Esophagus muscularis mucosa (tissue), 4 donors: ENCODE data around the gene HS6ST1. TPM values are rescaled to one million over a fixed set of nuclear protein-coding genes. Genes with fewer than 3 reads are reported as not detected.

Experiments
- DNase-seq: peaks from one replicate; pipeline ENCODE4 v3.0.0-alpha.2; 2017; ENCODE audit errors: extremely low spot score
- H3K27ac ChIP-seq, 4 donors: fragments of 200-600 bp; sonication (generic); replicated peaks in 1 of 4; 1 replicate in 3 of 4; 2 replicates in 1 of 4; pipeline ENCODE4 v1.5.1; 2016 to 2019; ENCODE audit warnings: mild to moderate bottlenecking in 1 of 4
- H3K27me3 ChIP-seq, 4 donors: fragments of 200-600 bp; sonication (generic); one replicate each; pipeline versions ENCODE4 v1.5.1 to v1.6.0; 2016 to 2019
- H3K36me3 ChIP-seq, 4 donors: fragments of 200-600 bp; sonication (generic); one replicate each; pipeline ENCODE4 v1.5.1; 2016 to 2019
- H3K4me1 ChIP-seq, 4 donors: fragments of 200-600 bp; sonication (generic); one replicate each; pipeline ENCODE4 v1.5.1; 2016 to 2019
- H3K4me3 ChIP-seq, 4 donors: fragments of 200-600 bp; sonication (generic); 1 replicate in 2 of 4; 2 replicates in 2 of 4; pipeline ENCODE4 v1.5.1; 2016 to 2019; ENCODE audit warnings: mild to moderate bottlenecking in 4 of 4, moderate library complexity in 1 of 4
- H3K9me3 ChIP-seq, 4 donors: fragments of 200-600 bp; sonication (generic); 1 replicate in 3 of 4; 2 replicates in 1 of 4; pipeline ENCODE4 v1.5.1; 2016 to 2019
- EP300 ChIP-seq: sonication (generic); formaldehyde crosslinking; IDR thresholded peaks from one replicate; pipeline ENCODE4 v1.6.1; 2017; ENCODE audit warnings: antibody characterized with exemption
- POLR2A ChIP-seq: fragments of 450-650 bp; IDR thresholded peaks from one replicate; pipeline ENCODE4 v1.6.1; 2017; ENCODE audit warnings: antibody characterized with exemption, moderate library complexity, mild to moderate bottlenecking, low read depth
- POLR2AphosphoS5 ChIP-seq, 2 donors: sonication (generic); formaldehyde crosslinking; IDR thresholded peaks; one replicate each; pipeline ENCODE4 v1.6.1; 2017; ENCODE audit warnings: antibody characterized with exemption in 2 of 2
- WGBS: methylation state at CpG from one replicate; pipeline ENCODE4 v1.1.5; 2018; 5-methylcytosine and 5-hydroxymethylcytosine counted together
- intact Hi-C: fragments of 100-400 bp; cut with DNase I; formaldehyde crosslinking; loops from one replicate; pipeline ENCODE4 v1.15.1; 2023
- total RNA-seq, 4 donors: library from RNA; depleted of rRNA; stranded (reverse); fragments of >200 nt; gene quantifications; one replicate each; pipeline versions ENCODE4 v1.1.0 to v1.2.1, GENCODE V29; 2016
- TF ChIP-seq, protein P1 (sequence below), 3 experiments: fragments of 200-600 bp in 2 of 3; fragments of 450-650 bp in 1 of 3; sonication (generic) in 2 of 3; IDR thresholded peaks; one replicate each; pipeline ENCODE4 v1.5.1; 2017 to 2019; ENCODE audit warnings: antibody characterized with exemption in 3 of 3, mild to moderate bottlenecking in 2 of 3, moderate library complexity in 1 of 3

Gene HS6ST1
- total RNA-seq, 4 donors from 2014 or later: 17.4 to 62.2 (median 38.5) TPM

DNA sequence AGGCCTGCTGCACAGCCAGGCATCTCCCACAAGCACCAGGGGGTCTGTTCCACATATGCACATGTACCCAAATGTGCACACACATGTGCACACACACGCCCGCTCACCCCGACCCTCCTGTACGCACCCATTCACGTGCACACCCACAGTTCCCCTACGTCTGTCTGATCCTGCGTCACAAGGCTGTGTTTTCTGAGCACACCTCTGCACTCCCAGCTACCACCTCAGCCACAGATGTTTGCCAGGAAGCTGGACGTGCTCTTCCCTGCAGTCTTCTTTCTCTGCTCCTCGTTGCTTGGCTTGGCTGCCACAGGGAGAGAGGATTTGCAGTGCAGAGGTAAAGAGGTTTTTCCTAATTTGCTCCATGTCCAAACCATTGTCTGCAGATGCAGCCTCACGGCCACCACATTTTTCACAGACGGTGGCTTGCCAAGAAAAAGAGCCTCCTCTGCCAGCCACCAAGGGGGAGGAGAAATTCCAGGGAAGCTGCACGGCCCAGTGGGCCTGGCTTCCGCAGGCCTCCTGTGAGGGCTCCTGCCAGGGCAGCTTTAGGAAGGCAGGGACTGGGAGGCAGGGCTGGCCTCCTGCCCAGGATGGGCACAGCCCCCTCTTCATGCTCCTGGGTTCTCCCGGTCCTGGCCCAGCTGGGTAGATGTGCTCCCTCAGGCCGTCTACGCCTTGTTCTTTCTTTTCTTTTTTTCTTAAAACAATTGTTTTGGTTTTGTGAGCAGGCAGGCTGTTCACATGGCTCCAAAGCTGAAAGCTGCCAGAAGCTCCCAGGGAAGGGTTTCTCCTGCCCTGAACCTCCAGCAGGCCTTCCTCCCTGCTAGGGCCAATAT is 29.3 kb upstream of the HS6ST1 start:
- DNase-seq: peak; percentile 92
- intact Hi-C loops: no loop called here
- Histone ChIP-seq H3K27ac (peak overlapping the region; percentile 68 to 82 (median 76)), H3K4me3 (no peak overlapping the region), H3K4me1 (peaks cover 21 to 38% (median 37%) of the 10 kb centered on the region in 4 donors), H3K9me3 (peaks cover 0 to 8% (median 5%) of the 10 kb centered on the region in 4 donors), H3K27me3 (no peaks in the 10 kb centered on the region), H3K36me3 (no peaks in the 10 kb centered on the region)
- peak; percentile 60 to 70 for TF ChIP-seq POLR2AphosphoS5 (IDR thresholded peaks at IDR 0.05)
- no peak for TF ChIP-seq POLR2A
- TF ChIP-seq EP300: peak; percentile 57
- TF ChIP-seq, protein P1, sequence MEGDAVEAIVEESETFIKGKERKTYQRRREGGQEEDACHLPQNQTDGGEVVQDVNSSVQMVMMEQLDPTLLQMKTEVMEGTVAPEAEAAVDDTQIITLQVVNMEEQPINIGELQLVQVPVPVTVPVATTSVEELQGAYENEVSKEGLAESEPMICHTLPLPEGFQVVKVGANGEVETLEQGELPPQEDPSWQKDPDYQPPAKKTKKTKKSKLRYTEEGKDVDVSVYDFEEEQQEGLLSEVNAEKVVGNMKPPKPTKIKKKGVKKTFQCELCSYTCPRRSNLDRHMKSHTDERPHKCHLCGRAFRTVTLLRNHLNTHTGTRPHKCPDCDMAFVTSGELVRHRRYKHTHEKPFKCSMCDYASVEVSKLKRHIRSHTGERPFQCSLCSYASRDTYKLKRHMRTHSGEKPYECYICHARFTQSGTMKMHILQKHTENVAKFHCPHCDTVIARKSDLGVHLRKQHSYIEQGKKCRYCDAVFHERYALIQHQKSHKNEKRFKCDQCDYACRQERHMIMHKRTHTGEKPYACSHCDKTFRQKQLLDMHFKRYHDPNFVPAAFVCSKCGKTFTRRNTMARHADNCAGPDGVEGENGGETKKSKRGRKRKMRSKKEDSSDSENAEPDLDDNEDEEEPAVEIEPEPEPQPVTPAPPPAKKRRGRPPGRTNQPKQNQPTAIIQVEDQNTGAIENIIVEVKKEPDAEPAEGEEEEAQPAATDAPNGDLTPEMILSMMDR (IDR thresholded peaks at IDR 0.05): no peak
- WGBS: 37% methylated on average over 13 of the region's 16 CpGs

DNA sequence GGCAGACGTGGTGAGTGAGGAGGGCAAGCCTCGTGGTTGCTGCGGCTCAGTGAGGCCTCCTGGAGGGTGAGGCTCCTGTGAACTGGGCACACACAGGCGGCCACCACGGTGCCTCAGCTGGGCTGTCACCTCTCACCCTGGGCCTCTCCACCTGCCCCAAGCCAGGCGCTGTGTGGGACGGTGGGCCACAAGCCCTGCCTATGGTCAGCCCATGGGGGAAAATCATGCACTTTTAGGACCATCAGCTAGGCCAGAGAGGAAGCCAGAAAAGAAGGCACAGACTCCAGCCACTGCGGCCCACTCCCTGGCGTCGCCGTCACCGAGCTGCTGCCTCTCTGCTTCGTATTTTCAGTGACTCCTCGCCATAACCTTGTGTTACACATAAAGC is 28.5 kb upstream of the HS6ST1 start:
- Histone ChIP-seq H3K36me3 (no peaks in the 10 kb centered on the region), H3K9me3 (peaks cover 0 to 8% (median 5%) of the 10 kb centered on the region in 4 donors), H3K4me1 (peaks cover 21 to 38% (median 37%) of the 10 kb centered on the region in 4 donors), H3K27ac (peak overlapping the region; percentile 68 to 82 (median 76)), H3K27me3 (no peaks in the 10 kb centered on the region), H3K4me3 (no peak overlapping the region)
- 99% methylated on average over 9 of the region's 14 CpGs for WGBS
- peak; percentile 78 for DNase-seq
- intact Hi-C loops: no loop called here
- TF ChIP-seq, protein P1 (IDR thresholded peaks at IDR 0.05): no peak
- TF ChIP-seq POLR2A (no peak), POLR2AphosphoS5 (IDR thresholded peaks at IDR 0.05) (no peak), EP300 (no peak)

DNA sequence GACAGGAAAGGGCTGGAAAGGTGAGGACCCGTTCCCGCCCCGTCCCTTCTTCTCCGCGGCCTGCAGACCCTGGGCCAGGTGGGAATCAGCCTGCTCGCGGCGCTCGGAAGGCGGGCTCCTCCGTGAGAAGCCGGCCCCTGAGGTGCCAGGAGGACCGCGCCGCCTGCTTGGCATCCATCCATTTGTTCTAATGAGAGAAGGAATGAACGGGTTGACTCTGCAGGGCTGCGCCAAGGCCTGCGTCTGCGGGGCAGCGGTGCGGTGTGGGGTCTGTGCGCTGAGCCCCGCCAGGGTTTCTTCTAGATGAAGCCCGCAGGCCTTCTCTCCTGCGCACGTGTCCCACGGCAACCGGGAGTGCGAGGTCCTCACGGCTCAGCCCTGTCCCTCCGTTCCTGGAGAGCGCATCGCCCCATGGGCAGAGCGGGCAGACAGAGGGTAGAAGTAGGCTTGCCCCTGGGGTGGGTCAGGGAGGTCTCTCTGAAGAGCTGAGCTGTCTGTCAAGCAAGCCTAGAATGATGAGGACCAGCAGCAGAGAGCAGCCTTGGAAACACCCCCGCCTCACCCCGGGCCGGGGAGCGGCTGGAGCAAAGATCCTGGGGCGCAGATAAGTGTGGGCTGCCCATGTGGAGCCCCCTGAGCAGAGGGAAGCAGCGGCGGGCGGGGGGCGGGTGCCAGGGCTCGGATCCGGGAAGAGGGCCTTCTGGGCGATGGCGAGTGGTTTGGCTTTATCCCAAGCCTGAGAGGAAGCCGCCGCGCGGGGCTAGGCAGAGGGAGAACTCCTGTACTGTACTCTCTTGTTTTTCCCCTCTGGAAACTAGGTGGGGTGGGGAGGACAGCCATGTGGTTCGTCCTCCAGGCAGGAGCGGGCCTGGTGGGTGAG is 27.9 kb upstream of the HS6ST1 start:
- 94% methylated on average over 53 of the region's 53 CpGs for WGBS
- Histone ChIP-seq H3K4me3 (no peak overlapping the region), H3K4me1 (peaks cover 21 to 38% (median 37%) of the 10 kb centered on the region in 4 donors), H3K9me3 (peaks cover 0 to 5% (median 2%) of the 10 kb centered on the region in 4 donors), H3K27ac (peak overlapping the region; percentile 68 to 82 (median 76)), H3K27me3 (no peaks in the 10 kb centered on the region), H3K36me3 (no peaks in the 10 kb centered on the region)
- intact Hi-C loops: no loop called here
- DNase-seq: peak; percentile 78
- no peak for TF ChIP-seq EP300
- TF ChIP-seq, protein P1 (IDR thresholded peaks at IDR 0.05): no peak
- TF ChIP-seq POLR2AphosphoS5 (IDR thresholded peaks at IDR 0.05): no peak
- no peak for TF ChIP-seq POLR2A

DNA sequence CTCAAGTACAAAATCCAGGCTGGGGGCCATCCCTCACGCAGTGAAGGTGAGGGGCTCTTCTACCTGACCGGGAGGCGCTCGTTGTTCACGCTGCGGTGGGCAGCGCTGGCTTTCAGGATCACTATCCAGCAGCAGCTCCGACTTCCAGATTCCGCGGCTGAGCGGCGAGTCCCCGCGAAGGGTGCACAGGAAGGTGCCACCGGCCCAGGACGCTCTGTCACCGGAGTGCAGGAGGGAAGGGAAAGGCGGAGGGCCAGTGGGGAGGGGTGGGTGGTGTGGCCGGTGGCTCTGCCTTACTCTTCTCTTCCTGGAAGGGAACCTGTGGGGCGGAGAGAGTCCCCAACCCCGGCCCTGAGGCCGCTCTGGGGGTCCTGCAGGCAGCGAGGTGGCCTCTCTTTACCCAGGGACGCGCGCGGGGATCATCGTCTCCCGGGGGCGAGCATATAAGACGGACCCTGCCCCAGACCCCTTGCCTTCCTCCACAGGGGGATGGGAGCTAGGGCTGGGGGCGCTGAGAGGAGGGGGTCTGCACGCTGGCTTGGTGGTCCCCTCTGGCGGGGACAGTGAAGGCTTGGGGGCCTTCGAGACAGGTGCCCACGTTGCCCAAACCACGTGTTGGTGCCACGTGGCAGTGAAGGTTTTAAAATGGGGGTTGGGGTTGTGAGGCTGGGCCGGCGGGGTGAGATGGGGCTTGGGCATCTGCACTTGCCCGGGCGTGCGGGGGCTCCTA is 26.9 kb upstream of the HS6ST1 start:
- H3K4me3 ChIP-seq: no peak overlapping the region
- TF ChIP-seq, protein P1 (IDR thresholded peaks at IDR 0.05): no peak
- no peak for TF ChIP-seq EP300
- no peak for TF ChIP-seq POLR2A
- no peak for TF ChIP-seq POLR2AphosphoS5 (IDR thresholded peaks at IDR 0.05)
- no peaks in the 10 kb centered on the region for H3K36me3 ChIP-seq
- peaks cover 21 to 38% (median 35%) of the 10 kb centered on the region in 4 donors for H3K4me1 ChIP-seq
- DNase-seq: peak; percentile 90
- 97% methylated on average over 37 of the region's 43 CpGs for WGBS
- intact Hi-C loops: no loop called here
- H3K27me3 ChIP-seq: no peaks in the 10 kb centered on the region
- H3K27ac ChIP-seq: no peak overlapping the region
- H3K9me3 ChIP-seq: peaks cover 0 to 5% (median 2%) of the 10 kb centered on the region in 4 donors
